ENCODE results near the gene GSTM2. TPM values are rescaled to one million over a fixed set of nuclear protein-coding genes. Genes with fewer than 3 reads are reported as not detected.
"Not testable (repeated sequence)": the region's sequence is repeated elsewhere in the genome, so short reads cannot be mapped to it uniquely, and the experiment has no call there.

Gene GSTM2
- total and polyA plus RNA-seq, 4 donors: 7.7 to 106 (median 39.6) TPM

DNA sequence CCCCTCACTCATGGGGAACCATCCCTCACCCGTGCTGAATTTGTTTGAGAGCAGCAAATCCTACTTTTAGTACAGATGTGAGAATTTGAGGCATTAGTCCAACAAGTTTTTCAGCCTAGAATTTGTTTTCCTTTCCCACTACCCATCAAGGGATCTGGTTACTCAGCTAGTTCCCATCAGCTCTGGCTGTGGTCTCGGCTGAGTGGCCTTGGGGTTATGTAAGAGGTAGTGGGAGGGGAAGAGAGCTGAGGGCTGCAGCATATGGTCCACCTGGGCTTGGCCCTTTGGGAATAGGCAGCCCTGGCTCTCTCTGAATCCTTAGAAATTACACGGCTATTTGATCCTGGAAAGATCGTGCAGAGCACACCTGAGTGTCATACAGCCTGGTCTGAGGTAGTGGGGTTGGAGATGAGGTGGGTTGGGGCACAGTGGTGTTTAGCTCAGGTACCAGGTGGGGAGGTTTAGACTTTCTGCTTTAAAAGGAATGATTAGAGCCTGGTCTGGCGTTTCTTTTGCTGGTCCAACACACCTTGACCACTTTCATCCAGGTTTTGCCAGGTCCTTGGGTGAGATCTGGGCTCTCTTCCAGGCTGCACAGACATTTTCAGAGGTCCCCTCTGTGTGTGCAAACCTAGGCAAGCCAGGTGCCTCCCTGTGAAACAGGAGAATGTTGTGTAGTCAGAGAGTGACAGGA, 7.7 kb upstream of the GSTM2 start:
- H3K27me3 ChIP-seq (ENCODE audit: control insufficient read depth in 3 of 3, insufficient read depth in 3 of 3, low read length in 2 of 3): no peaks in the 10 kb centered on the region
- no peak for ATAC-seq (ENCODE audit: insufficient read depth, low FRiP score)
- no peak overlapping the region for H3K4me3 ChIP-seq
- DNase-seq: peak in 1 of 3 donors; percentile 33
- WGBS, 2 donors: 71 to 74% methylated on average over 5 of the region's 5 CpGs
- H3K9me3 ChIP-seq (ENCODE audit: control insufficient read depth in 4 of 4, insufficient read depth in 3 of 4, low read length in 3 of 4): no peaks in the 10 kb centered on the region
- peaks cover 0 to 6% (median 4%) of the 10 kb centered on the region in 5 donors for H3K4me1 ChIP-seq (ENCODE audit: control insufficient read depth in 5 of 5, insufficient read depth in 5 of 5, low read length in 5 of 5)
- TF ChIP-seq, protein P1, sequence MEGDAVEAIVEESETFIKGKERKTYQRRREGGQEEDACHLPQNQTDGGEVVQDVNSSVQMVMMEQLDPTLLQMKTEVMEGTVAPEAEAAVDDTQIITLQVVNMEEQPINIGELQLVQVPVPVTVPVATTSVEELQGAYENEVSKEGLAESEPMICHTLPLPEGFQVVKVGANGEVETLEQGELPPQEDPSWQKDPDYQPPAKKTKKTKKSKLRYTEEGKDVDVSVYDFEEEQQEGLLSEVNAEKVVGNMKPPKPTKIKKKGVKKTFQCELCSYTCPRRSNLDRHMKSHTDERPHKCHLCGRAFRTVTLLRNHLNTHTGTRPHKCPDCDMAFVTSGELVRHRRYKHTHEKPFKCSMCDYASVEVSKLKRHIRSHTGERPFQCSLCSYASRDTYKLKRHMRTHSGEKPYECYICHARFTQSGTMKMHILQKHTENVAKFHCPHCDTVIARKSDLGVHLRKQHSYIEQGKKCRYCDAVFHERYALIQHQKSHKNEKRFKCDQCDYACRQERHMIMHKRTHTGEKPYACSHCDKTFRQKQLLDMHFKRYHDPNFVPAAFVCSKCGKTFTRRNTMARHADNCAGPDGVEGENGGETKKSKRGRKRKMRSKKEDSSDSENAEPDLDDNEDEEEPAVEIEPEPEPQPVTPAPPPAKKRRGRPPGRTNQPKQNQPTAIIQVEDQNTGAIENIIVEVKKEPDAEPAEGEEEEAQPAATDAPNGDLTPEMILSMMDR (IDR thresholded peaks at IDR 0.05; ENCODE audit: control extremely low read depth, extremely low read depth): no peak
- H3K36me3 ChIP-seq (ENCODE audit: control insufficient read depth in 4 of 4, insufficient read depth in 4 of 4, low read length in 4 of 4): peaks cover 0 to 10% (median 1%) of the 10 kb centered on the region in 4 donors
- H3K9ac ChIP-seq (ENCODE audit: insufficient read depth in 1 of 2, low read length in 2 of 2): no peak overlapping the region
- no peak overlapping the region for H3K27ac ChIP-seq (ENCODE audit: low read depth in 1 of 2, low read length in 1 of 2)

DNA sequence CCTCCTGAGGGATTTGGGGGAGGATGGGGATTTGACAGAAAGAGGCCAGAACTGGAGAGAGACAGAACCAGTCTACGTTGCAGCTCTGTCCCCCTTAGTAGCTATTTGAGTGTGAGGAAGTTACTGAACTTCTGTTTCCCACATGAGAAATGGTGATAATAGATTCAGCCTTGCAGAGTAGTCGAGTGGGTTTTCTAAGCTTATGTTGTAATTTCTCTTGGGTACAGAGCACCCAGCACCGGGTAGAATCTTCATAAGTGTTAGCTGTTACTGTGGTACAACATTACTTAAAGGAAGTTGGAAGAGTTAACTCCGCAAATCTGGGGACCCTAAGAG, 7.2 kb upstream of the GSTM2 start:
- 50 to 52% methylated on average over 3 of the region's 4 CpGs for WGBS, 2 donors
- H3K4me1 ChIP-seq (ENCODE audit: control insufficient read depth in 5 of 5, insufficient read depth in 5 of 5, low read length in 5 of 5); H3K9me3 ChIP-seq (ENCODE audit: control insufficient read depth in 4 of 4, insufficient read depth in 3 of 4, low read length in 3 of 4); H3K9ac ChIP-seq (ENCODE audit: insufficient read depth in 1 of 2, low read length in 2 of 2); DNase-seq; H3K4me3 ChIP-seq; H3K27ac ChIP-seq (ENCODE audit: low read depth in 1 of 2, low read length in 1 of 2); ATAC-seq (ENCODE audit: insufficient read depth, low FRiP score); H3K27me3 ChIP-seq (ENCODE audit: control insufficient read depth in 3 of 3, insufficient read depth in 3 of 3, low read length in 2 of 3): not testable (repeated sequence)
- H3K36me3 ChIP-seq (ENCODE audit: control insufficient read depth in 4 of 4, insufficient read depth in 4 of 4, low read length in 4 of 4): peaks cover 0 to 10% (median 1%) of the 10 kb centered on the region in 4 donors

DNA sequence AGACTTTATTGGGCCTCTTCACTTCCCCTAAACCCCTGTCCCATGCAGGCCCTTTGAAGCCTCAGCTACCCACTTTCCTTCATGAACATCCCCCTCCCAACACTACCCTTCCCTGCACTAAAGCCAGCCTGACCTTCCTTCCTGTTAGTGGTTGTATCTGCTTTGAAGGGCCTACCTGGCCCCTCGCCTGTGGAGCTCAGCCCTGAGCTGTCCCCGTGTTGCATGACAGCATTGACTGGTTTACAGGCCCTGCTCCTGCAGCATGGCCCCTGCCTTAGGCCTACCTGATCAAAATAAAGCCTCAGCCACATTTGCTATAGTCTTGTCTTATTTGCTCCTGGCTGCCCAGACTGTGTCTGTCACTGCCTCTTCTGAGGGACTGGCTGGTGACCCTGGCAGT, 6.5 kb upstream of the GSTM2 start:
- ATAC-seq (ENCODE audit: insufficient read depth, low FRiP score): no peak
- WGBS, 2 donors: 76 to 79% methylated on average over 2 of the region's 2 CpGs

DNA sequence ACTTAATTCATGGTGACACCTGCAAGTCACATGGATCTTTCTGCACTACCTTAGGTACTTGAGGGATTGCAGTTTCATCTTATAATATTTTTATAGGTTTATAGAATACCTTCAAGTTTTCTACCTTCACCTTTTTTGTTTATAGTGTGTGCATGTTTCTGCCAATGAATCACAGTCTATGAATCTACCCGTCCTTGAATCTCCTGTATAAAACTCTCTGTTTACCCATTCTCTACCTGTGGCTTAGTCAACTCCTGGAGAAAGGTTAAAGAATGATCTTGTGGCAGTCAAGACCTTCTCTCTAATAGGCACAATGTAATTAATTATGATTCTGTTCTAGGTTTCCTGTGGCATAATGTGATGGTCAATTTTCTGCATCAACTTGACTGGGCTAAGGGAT, 3.2 kb upstream of the GSTM2 start:
- 95 to 97% methylated on average over 1 of the region's 1 CpG for WGBS, 2 donors

More for the DNA sequence above, 6.5 kb upstream of the GSTM2 start:
- H3K4me3 ChIP-seq: no peak overlapping the region
- no peak overlapping the region for H3K9ac ChIP-seq (ENCODE audit: insufficient read depth in 1 of 2, low read length in 2 of 2)
- H3K27ac ChIP-seq (ENCODE audit: low read depth in 1 of 2, low read length in 1 of 2): no peak overlapping the region
- peaks cover 0 to 10% (median 1%) of the 10 kb centered on the region in 4 donors for H3K36me3 ChIP-seq (ENCODE audit: control insufficient read depth in 4 of 4, insufficient read depth in 4 of 4, low read length in 4 of 4)
- DNase-seq: no peak
- TF ChIP-seq, protein P1 (IDR thresholded peaks at IDR 0.05; ENCODE audit: control extremely low read depth, extremely low read depth): no peak
- no peaks in the 10 kb centered on the region for H3K9me3 ChIP-seq (ENCODE audit: control insufficient read depth in 4 of 4, insufficient read depth in 3 of 4, low read length in 3 of 4)
- peaks cover 0 to 6% (median 0%) of the 10 kb centered on the region in 5 donors for H3K4me1 ChIP-seq (ENCODE audit: control insufficient read depth in 5 of 5, insufficient read depth in 5 of 5, low read length in 5 of 5)
- H3K27me3 ChIP-seq (ENCODE audit: control insufficient read depth in 3 of 3, insufficient read depth in 3 of 3, low read length in 2 of 3): no peaks in the 10 kb centered on the region

More for the DNA sequence above, 3.2 kb upstream of the GSTM2 start:
- no peak overlapping the region for H3K27ac ChIP-seq (ENCODE audit: low read depth in 1 of 2, low read length in 1 of 2)
- DNase-seq (no peak), ATAC-seq (ENCODE audit: insufficient read depth, low FRiP score) (no peak)
- no peaks in the 10 kb centered on the region for H3K9me3 ChIP-seq (ENCODE audit: control insufficient read depth in 4 of 4, insufficient read depth in 3 of 4, low read length in 3 of 4)
- H3K27me3 ChIP-seq (ENCODE audit: control insufficient read depth in 3 of 3, insufficient read depth in 3 of 3, low read length in 2 of 3): no peaks in the 10 kb centered on the region
- H3K4me3 ChIP-seq: no peak overlapping the region
- H3K36me3 ChIP-seq (ENCODE audit: control insufficient read depth in 4 of 4, insufficient read depth in 4 of 4, low read length in 4 of 4): peaks cover 0 to 4% (median 1%) of the 10 kb centered on the region in 4 donors
- peaks cover 0 to 7% (median 2%) of the 10 kb centered on the region in 5 donors for H3K4me1 ChIP-seq (ENCODE audit: control insufficient read depth in 5 of 5, insufficient read depth in 5 of 5, low read length in 5 of 5)
- TF ChIP-seq, protein P1 (IDR thresholded peaks at IDR 0.05; ENCODE audit: control extremely low read depth, extremely low read depth): no peak
- no peak overlapping the region for H3K9ac ChIP-seq (ENCODE audit: insufficient read depth in 1 of 2, low read length in 2 of 2)
